ENCODE results near the gene STRN.

GRCh38 chr2:36797324-36798070 lies 168.8 kb downstream of the STRN start:
- no peak for TF ChIP-seq CTCF (IDR thresholded peaks at IDR 0.05; ENCODE audit: low read depth, low read length)
- TF ChIP-seq EZH2phosphoT487 (IDR thresholded peaks at IDR 0.05; ENCODE audit: low read depth), result no peak
